ENCODE results near the gene IQCM.

IQCM gene

GRCh38 chr4:149574971-149575370 lies 240.7 kb downstream of the IQCM start:
- TF ChIP-seq CTCF (IDR thresholded peaks at IDR 0.05; ENCODE audit: low read depth, low read length, missing control alignments), result no peak
- no peak for DNase-seq (ENCODE audit: low read depth)

DNA sequence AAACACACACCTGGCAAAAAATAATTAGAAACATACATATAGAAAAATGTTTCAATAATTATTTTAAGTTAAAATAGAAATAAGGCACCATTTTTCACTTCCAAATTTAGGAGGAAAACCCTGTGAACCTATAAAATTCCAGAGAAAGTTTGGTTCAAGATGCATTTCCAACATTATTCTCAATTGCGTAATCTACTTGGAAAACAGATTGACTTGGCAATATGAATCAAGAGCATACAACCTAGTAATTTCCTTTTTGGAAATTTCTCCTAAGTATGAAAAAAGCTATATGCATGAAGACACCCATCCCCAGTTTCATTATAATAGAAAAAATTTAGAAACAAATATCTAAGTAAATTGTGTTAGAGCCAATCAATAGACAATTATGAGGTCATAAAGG lies 242.9 kb downstream of the IQCM start:
- H3K4me3 ChIP-seq (ENCODE audit: low read depth, low read length), result no peak overlapping the region
- no peak for TF ChIP-seq CTCF (IDR thresholded peaks at IDR 0.05; ENCODE audit: low read depth, low read length, missing control alignments)
- no peak for DNase-seq (ENCODE audit: low read depth)

More at GRCh38 chr4:149574971-149575370, 240.7 kb downstream of the IQCM start:
- H3K4me3 ChIP-seq (ENCODE audit: low read depth, low read length), result no peak overlapping the region

GRCh38 chr4:149555799-149556198 lies 259.8 kb downstream of the IQCM start:
- no peak overlapping the region for H3K4me3 ChIP-seq (ENCODE audit: low read depth, low read length)
- no peak for DNase-seq (ENCODE audit: low read depth)
- TF ChIP-seq CTCF (IDR thresholded peaks at IDR 0.05; ENCODE audit: low read depth, low read length, missing control alignments), result no peak

DNA sequence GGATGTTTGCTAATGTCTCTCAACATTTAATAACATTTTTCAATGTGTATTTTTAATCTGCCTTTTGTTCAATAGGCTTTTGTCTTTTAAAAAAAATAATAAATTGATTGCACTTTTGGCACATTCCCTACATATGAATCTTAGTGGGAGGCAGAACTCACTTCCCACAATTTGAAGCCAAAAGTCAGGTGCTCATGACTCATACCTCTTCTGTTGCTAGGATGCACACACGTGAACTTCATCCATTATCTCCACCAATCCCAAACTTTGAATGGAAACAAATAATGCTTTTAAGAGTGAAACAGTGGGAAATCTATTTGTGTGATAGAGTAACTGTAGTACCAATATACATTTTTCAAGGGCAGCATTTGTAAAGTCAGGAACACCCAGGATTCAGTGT lies 260.5 kb downstream of the IQCM start:
- no peak for TF ChIP-seq CTCF (IDR thresholded peaks at IDR 0.05; ENCODE audit: low read depth, low read length, missing control alignments)
- H3K4me3 ChIP-seq (ENCODE audit: low read depth, low read length), result no peak overlapping the region
- no peak for DNase-seq (ENCODE audit: low read depth)

DNA sequence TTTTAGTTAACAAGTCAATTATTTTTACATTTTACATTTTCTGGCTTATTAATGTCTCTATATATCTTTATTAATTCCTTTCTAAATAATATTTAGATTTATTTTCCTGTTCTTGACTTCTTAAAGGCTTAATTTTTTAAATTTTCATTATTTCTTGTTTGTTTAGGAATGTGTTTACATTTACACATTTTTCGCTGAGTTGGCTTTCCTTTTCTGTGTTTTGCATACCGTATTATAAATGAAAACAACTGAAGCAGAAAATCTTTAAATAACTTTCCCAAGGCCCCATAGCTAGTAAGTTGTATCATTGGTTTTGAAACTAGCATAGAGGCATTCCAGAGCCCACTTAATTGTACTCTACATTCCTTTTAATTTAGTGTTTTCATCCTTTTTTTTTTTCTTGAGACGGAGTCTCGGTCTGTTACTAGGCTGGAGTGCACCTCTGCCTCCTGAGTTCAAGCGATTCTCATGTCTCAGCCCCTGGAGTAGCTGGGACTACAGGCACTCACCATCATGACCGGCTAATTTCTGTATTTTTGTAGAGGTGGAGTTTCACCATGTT lies 261.6 kb downstream of the IQCM start:
- no peak for TF ChIP-seq CTCF (IDR thresholded peaks at IDR 0.05; ENCODE audit: low read depth, low read length, missing control alignments)
- DNase-seq (ENCODE audit: low read depth), result no peak
- H3K4me3 ChIP-seq (ENCODE audit: low read depth, low read length), result no peak overlapping the region

DNA sequence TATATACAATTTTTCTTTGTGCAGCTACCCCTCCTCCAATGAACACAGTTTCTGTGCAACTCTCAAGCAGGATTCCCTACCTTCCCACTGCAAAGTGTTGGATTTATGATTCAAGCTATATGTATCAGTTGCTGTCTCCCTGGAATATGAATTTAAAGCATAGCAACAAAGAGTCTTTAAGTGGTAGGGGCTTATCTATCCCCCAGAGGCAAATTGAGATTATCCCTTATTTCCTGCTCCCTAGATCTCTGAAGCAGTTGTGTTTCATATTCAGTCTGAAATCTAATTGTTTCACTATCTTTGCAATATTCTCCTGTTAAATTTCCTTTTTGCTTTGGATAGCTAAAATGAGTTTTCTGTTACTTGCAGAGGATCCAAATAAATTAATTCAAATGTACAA lies 263.0 kb downstream of the IQCM start:
- TF ChIP-seq CTCF (IDR thresholded peaks at IDR 0.05; ENCODE audit: low read depth, low read length, missing control alignments), result no peak
- H3K4me3 ChIP-seq (ENCODE audit: low read depth, low read length), result no peak overlapping the region
- DNase-seq (ENCODE audit: low read depth), result no peak

- no peak for DNase-seq (ENCODE audit: low read depth)
- no peak for TF ChIP-seq CTCF (IDR thresholded peaks at IDR 0.05; ENCODE audit: low read depth, low read length, missing control alignments)
- H3K4me3 ChIP-seq (ENCODE audit: low read depth, low read length), result no peak overlapping the region
Observed at GRCh38 chr4:149549911-149550310, 265.7 kb downstream of the IQCM start.
